Thymus (tissue), 11 donors: ENCODE data around the gene SH3TC1. TPM values are rescaled to one million over a fixed set of nuclear protein-coding genes. Genes with fewer than 3 reads are reported as not detected.

Source experiments
- DNase-seq, 9 donors: peaks; one replicate each; pipeline ENCODE4 v3.0.0-alpha.2; 2013; ENCODE audit warnings: low spot score in 9 of 9, low read depth in 6 of 9, missing footprints in 1 of 9
- H3K27ac ChIP-seq, 2 donors: one replicate each; pipeline ENCODE4 v1.5.1; 2013; ENCODE audit warnings: control low read depth in 1 of 2, low read depth in 1 of 2, low read length in 1 of 2, mild to moderate bottlenecking in 1 of 2, moderate library complexity in 1 of 2
- H3K27me3 ChIP-seq, 2 donors: one replicate each; pipeline ENCODE4 v1.5.1; 2013; ENCODE audit warnings: low read length in 1 of 2; ENCODE audit not compliant: control insufficient read depth in 2 of 2, insufficient read depth in 1 of 2
- H3K36me3 ChIP-seq, 2 donors: one replicate each; pipeline ENCODE4 v1.5.1; 2013; ENCODE audit warnings: low read length in 1 of 2, mild to moderate bottlenecking in 1 of 2, moderate library complexity in 1 of 2; ENCODE audit not compliant: control insufficient read depth in 2 of 2, insufficient read depth in 2 of 2
- H3K4me1 ChIP-seq, 2 donors: one replicate each; pipeline ENCODE4 v1.5.1; 2013; ENCODE audit warnings: low read length in 2 of 2; ENCODE audit not compliant: control insufficient read depth in 2 of 2, insufficient read depth in 2 of 2
- H3K4me3 ChIP-seq, 2 donors: one replicate each; pipeline ENCODE4 v1.5.1; 2013; ENCODE audit warnings: low read length in 2 of 2, control low read depth in 1 of 2, mild to moderate bottlenecking in 1 of 2
- H3K9me3 ChIP-seq, 2 donors: one replicate each; pipeline ENCODE4 v1.5.1; 2013; ENCODE audit warnings: low read length in 1 of 2, mild to moderate bottlenecking in 1 of 2; ENCODE audit not compliant: control insufficient read depth in 2 of 2, insufficient read depth in 1 of 2
- WGBS: extraction: QIAGEN DNeasy Blood & Tissue Kit; methylation state at CpG from one replicate; pipeline ENCODE4 v1.1.7; 2013; 5-methylcytosine and 5-hydroxymethylcytosine counted together
- polyA plus RNA-seq: library from polyadenylated mRNA; stranded (reverse); fragments of 200-250 nt; gene quantifications from one replicate; pipeline ENCODE4 v1.2.3, GENCODE V29; 2013
- total RNA-seq: library from RNA; stranded (reverse); fragments of 120-200 nt; gene quantifications from one replicate; pipeline ENCODE4 v1.2.4, GENCODE V29; 2013
- donor health status: healthy.

Gene SH3TC1
- total and polyA plus RNA-seq, 2 donors, result 114 to 146 TPM

DNA sequence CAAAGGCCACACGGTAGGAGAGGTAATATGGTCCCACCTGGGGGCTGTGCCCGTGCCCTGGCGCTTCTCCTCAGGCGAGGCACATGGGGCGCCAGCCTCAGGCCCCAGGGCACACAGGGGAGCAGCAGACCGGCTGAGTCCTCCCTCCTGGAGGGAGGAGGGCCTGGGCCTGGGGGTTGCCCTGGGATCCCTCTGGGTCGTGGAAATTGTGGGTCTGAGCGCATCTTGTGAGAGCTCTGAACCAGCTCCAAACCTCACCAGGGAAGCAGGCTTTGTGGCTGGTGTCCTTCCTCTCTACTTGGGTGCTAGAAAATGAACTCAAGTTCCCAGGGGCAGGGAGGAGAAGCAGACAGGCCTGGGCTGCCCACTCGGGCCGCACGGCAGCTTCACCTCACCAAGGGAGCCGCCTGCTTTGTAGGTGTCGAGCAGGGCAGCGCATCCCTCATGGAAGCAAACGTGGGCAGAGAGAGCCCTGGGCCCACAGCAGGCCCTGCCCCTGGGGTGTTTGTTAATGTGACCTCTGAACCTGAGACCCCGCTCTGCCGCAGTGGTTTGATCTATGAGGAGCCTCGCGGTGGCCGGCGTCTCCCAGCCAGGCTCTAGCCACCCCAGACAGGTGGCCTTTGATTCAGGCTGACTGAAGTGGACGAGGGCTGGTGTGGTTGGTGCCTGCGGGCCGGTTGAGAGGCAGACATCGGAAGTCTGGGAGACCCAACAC lies 81.2 kb downstream of the SH3TC1 start:
- Histone ChIP-seq H3K4me3 (no peak overlapping the region), H3K9me3 (no peaks in the 10 kb centered on the region), H3K36me3 (no peaks in the 10 kb centered on the region), H3K27me3 (no peaks in the 10 kb centered on the region), H3K4me1 (peaks cover 0 to 15% of the 10 kb centered on the region in 2 donors), H3K27ac (no peak overlapping the region)
- WGBS, result 90% methylated on average over 25 of the region's 25 CpGs
- DNase-seq, result no peak

DNA sequence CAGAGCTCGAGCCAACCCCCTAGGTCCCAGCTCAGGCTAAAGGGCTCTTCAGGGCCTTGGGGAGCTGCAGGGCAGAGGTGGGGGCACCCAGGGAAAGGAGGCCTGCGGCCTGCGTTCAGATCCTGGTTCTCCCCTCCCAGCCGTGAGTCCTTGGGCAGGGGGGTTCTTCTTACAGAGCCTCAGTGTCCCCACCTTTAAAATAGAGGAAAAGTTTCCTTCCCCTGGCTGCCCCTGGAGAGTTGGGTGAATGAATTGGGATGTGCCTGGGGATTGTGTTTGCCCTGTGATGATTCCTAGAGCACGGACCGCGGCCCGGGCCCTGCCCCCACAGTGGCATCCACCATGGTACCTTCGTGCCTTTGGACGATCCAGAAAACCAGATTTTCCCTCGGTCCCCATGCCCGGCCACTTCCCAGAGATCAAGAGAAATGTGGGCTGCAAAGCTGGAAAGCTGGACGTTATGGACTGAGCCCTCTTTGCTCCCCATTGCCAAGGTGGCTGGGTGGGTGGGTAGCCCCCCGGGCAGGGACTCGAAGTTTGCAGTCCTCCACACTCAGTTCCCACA lies 81.9 kb downstream of the SH3TC1 start:
- H3K27me3 ChIP-seq, result no peaks in the 10 kb centered on the region
- H3K4me3 ChIP-seq, result no peak overlapping the region
- no peak overlapping the region for H3K27ac ChIP-seq
- no peak for DNase-seq
- no peaks in the 10 kb centered on the region for H3K9me3 ChIP-seq
- H3K4me1 ChIP-seq, result peaks cover 0 to 15% of the 10 kb centered on the region in 2 donors
- no peaks in the 10 kb centered on the region for H3K36me3 ChIP-seq
- 96% methylated on average over 15 of the region's 15 CpGs for WGBS

DNA sequence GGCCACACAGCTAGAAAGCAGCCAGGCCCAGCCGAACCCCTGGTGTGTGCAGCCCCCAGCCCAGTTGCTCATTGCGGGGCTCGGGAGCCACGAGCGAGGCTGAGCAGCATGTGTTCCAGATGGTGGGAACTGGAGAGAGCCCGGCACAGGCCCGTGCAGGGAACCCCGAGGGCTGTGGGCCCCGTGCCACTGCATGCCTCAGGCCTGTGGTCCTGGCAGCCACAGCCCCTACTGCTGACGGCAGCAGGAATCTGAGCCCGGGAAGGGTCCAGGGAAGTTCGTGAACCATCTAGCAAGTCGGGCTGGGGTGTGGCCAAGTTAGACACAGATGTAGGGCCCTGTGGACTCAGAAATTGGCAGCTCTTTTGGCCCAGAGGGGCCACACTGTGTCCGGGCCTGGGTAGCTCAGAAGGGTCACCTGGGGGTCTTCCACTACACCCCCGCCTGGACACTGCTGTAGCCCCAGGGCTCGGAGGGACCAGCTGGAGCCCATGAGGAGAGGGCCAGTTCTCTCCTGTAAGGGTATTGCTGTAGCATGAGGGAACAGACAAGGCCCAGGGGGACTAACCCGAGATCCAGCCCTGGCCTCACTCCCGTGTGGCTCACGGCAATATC lies 82.5 kb downstream of the SH3TC1 start:
- H3K27ac ChIP-seq, result no peak overlapping the region
- H3K27me3 ChIP-seq, result no peaks in the 10 kb centered on the region
- no peaks in the 10 kb centered on the region for H3K9me3 ChIP-seq
- H3K4me1 ChIP-seq, result peaks cover 0 to 15% of the 10 kb centered on the region in 2 donors
- H3K4me3 ChIP-seq, result no peak overlapping the region
- no peak for DNase-seq
- 94% methylated on average over 19 of the region's 19 CpGs for WGBS
- no peaks in the 10 kb centered on the region for H3K36me3 ChIP-seq

DNA sequence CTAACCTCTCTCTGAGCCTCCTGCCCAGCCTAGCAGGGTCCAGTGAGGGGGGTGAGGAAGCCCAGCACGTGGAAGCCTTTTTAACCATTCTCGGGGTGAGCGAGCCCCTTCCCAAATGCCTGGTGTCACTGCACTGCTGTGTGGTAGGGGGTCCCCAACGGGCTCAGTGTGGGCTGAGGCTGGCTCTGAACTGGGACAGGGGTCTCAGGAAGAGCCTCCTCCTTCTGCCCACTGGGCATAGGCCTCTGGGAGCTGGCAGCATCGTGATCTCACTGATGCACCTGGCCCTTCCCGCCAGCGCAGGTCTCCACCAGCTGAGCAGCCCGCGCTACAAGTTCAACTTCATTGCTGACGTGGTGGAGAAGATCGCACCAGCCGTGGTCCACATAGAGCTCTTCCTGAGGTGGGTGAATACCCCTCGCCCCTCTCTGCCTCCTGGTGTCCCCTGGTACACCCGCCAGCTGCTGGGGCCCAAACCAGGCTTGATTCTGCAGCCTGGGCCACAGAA lies 83.1 kb downstream of the SH3TC1 start:
- Histone ChIP-seq H3K27me3 (no peaks in the 10 kb centered on the region), H3K27ac (no peak overlapping the region), H3K4me1 (peaks cover 0 to 15% of the 10 kb centered on the region in 2 donors), H3K36me3 (no peaks in the 10 kb centered on the region), H3K4me3 (no peak overlapping the region), H3K9me3 (no peaks in the 10 kb centered on the region)
- WGBS, result 92% methylated on average over 14 of the region's 14 CpGs
- DNase-seq, result no peak

DNA sequence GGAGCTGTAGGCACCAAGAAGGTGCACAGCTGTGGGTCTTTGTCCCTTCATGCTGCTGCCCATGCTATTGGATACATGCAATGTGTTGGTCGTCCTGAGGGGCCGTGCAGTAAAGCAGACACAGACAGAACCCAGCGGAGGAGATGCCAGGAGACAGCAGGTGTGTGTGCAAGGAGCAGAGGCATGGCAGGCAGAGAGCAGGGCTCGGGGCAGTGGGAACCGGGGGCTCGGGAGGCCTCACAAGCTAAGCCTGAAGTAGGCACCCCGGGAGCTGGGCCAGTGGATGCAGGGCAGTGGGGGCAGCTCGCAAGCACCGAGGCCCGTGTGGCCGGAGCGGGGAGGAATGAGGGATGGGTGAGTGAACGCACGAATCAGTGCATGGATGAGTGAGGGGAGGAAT lies 83.7 kb downstream of the SH3TC1 start:
- Histone ChIP-seq H3K36me3 (no peaks in the 10 kb centered on the region), H3K9me3 (peaks cover 0 to 1% of the 10 kb centered on the region in 2 donors), H3K4me1 (peaks cover 0 to 15% of the 10 kb centered on the region in 2 donors), H3K27me3 (no peaks in the 10 kb centered on the region), H3K27ac (no peak overlapping the region), H3K4me3 (no peak overlapping the region)
- 95% methylated on average over 14 of the region's 14 CpGs for WGBS
- DNase-seq, result no peak

DNA sequence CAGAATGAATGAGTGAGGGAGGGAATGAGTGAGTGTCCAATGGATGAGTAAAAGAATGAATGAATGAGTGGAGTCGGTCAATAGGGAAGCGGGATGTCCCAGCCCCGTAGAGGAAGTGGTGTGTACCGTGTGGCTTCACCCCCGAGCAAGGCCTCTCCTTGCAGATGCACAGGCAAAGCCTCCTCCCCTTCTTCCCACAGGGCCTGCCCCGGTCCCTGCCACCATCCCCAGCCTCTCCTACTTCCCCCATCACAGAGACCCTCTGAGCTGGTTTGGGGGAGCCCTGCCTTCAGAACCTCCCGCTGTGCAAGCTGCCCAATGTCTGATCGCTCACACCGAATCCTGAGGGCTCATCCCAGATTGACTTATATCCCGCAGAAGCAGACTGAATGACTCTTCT lies 84.1 kb downstream of the SH3TC1 start:
- WGBS, result 45% methylated on average over 10 of the region's 10 CpGs
- Histone ChIP-seq H3K36me3 (no peaks in the 10 kb centered on the region), H3K27me3 (no peaks in the 10 kb centered on the region), H3K4me1 (peaks cover 0 to 13% of the 10 kb centered on the region in 2 donors), H3K4me3 (no peak overlapping the region), H3K27ac (no peak overlapping the region), H3K9me3 (peaks cover 0 to 1% of the 10 kb centered on the region in 2 donors)
- no peak for DNase-seq

DNA sequence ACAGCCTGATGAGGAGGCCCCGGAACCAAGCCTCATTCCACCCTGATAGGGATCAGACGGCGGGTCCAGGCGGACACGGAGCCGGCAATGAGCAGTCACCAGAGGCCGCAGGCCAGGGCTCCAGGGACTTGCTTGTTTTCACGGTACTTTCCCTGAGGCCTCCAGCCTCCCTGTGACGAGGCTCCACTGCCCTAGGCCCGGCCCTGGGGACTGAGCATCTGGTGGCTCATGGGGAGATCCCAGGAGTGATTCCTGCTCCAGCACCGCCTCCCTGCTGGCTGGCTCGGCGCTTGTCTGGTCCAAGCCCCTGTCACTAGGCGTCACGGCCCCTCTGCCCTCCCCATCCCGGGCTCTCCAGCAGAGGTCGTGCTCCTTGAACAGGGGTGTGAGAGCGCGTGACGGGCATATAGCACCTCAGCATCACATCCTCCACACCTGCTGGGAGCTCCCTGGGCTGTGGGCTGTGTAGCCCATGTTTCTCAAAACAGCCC lies 84.6 kb downstream of the SH3TC1 start:
- peaks cover 0 to 8% of the 10 kb centered on the region in 2 donors for H3K4me1 ChIP-seq
- no peak overlapping the region for H3K4me3 ChIP-seq
- peaks cover 0 to 1% of the 10 kb centered on the region in 2 donors for H3K9me3 ChIP-seq
- no peak for DNase-seq
- 91% methylated on average over 20 of the region's 20 CpGs for WGBS
- no peaks in the 10 kb centered on the region for H3K36me3 ChIP-seq
- no peaks in the 10 kb centered on the region for H3K27me3 ChIP-seq
- no peak overlapping the region for H3K27ac ChIP-seq

DNA sequence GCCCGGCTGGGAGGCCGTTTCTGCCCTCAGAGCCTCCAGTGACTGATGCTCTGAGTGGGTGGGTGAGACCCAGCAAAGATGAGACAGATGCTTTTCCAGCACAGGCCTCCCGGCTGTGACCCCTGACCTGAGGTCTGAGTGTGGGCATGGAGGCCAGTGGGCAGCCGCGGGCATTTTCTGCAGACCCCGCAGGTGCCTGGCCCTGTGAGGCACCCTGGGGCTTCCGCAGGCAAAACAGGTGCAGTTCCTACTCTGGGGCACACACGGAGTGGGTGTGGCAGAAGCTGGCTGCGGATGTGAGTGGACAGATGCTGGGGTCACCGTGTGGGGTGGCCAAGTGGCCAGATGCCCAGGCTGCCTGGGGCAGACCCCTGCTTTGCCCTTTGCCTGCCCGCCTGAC lies 85.3 kb downstream of the SH3TC1 start:
- WGBS, result 92% methylated on average over 11 of the region's 11 CpGs
- peaks cover 0 to 4% of the 10 kb centered on the region in 2 donors for H3K4me1 ChIP-seq

More for the DNA sequence above, 85.3 kb downstream of the SH3TC1 start:
- Histone ChIP-seq H3K27me3 (no peaks in the 10 kb centered on the region), H3K27ac (no peak overlapping the region), H3K36me3 (no peaks in the 10 kb centered on the region), H3K4me3 (no peak overlapping the region), H3K9me3 (peaks cover 0 to 1% of the 10 kb centered on the region in 2 donors)
- DNase-seq, result no peak
